ENCODE data around the gene TNFRSF18. TPM values are rescaled to one million over a fixed set of nuclear protein-coding genes. Genes with fewer than 3 reads are reported as not detected.

Gene TNFRSF18
- total and polyA plus RNA-seq, 2 donors (not counting 3 experiments of a cell fraction or from before 2014, with no cell fraction given) = not detected

GRCh38 chr1:1215881-1216605 is 9.7 kb upstream of the TNFRSF18 start:
- FAIRE-seq (no peak), DNase-seq (ENCODE audit: low read depth, low spot score) (no peak)
- ChIA-PET POLR2A (no interaction called here), CTCF (interaction anchor here (1.2 to 2.1 kb wide), 3 partner anchors 22 to 94 kb away, joined by 3 to 6 read pairs (median 5); no protein-coding TSS in a partner anchor)
- Histone ChIP-seq H4K20me1 (replicated peaks; ENCODE audit: control insufficient read depth, extremely low read depth, insufficient read depth, low read length) (no peaks in the 10 kb centered on the region), H3K9me3 (replicated peaks; ENCODE audit: control insufficient read depth, insufficient read depth, low read length) (no peaks in the 10 kb centered on the region), H3K27me3 (ENCODE audit: control insufficient read depth in 2 of 2, insufficient read depth in 2 of 2, low read length in 2 of 2) (no peaks in the 10 kb centered on the region), H3K79me2 (ENCODE audit: control insufficient read depth, insufficient read depth, low read length) (no peaks in the 10 kb centered on the region), H3K9me1 (replicated peaks; ENCODE audit: control insufficient read depth, extremely low read depth, insufficient read depth, low read length) (no peaks in the 10 kb centered on the region), H3K4me2 (ENCODE audit: insufficient read depth, low read length) (no peak overlapping the region), H3K4me1 (ENCODE audit: control insufficient read depth, extremely low read depth, insufficient read depth, low read length) (no peaks in the 10 kb centered on the region), H3K27ac (ENCODE audit: insufficient read depth, low read depth, low read length) (no peak overlapping the region), H2AFZ (ENCODE audit: low read depth, low read length) (no peak overlapping the region), H3K36me3 (ENCODE audit: control insufficient read depth in 2 of 2, extremely low read depth in 1 of 2, insufficient read depth in 2 of 2, low read length in 2 of 2) (peaks cover 2 to 14% of the 10 kb centered on the region in 2 experiments), H3K4me3 (replicated peaks in 1 of 3; ENCODE audit: insufficient read depth in 1 of 3, low read depth in 1 of 3, low read length in 3 of 3) (no peak overlapping the region), H3K9ac (replicated peaks; ENCODE audit: extremely low read depth, insufficient read depth, low read length) (no peak overlapping the region)
- dilution Hi-C loops (cut with MboI; ENCODE audit: extremely low pct_ligation_motif_present, low sequenced_read_pairs) (no loop called here), intact Hi-C loops (cut with micrococcal nuclease) (no loop called here)
- no TSS peak for BruUV-seq (replicated peaks)
- TF ChIP-seq MAX (IDR thresholded peaks at IDR 0.05; ENCODE audit: insufficient read depth, insufficient read length) (no peak), CTCF (IDR thresholded peaks at IDR 0.05; ENCODE audit: extremely low read depth in 1 of 2, insufficient read depth in 1 of 2, low read depth in 1 of 2, low read length in 2 of 2) (no peak), EZH2 (IDR thresholded peaks at IDR 0.05; ENCODE audit: borderline replicate concordance, low read depth, low read length, severe bottlenecking) (no peak), JUN (IDR thresholded peaks at IDR 0.05; ENCODE audit: borderline replicate concordance, insufficient read depth, insufficient read length, low read depth) (no peak), GATA2 (IDR thresholded peaks at IDR 0.05; ENCODE audit: insufficient read depth, insufficient read length, low read depth, low read length) (no peak), FOS (IDR thresholded peaks at IDR 0.05; ENCODE audit: borderline replicate concordance, insufficient read depth, low read length) (no peak), POLR2AphosphoS5 (IDR thresholded peaks at IDR 0.05; ENCODE audit: insufficient read depth, low read depth, low read length) (no peak), MYC (IDR thresholded peaks at IDR 0.05; ENCODE audit: low read depth, low read length) (no peak), POLR2A (IDR thresholded peaks at IDR 0.05; ENCODE audit: low read depth, low read length) (no peak)

Data from endothelial cell of umbilical vein (primary cell).